Central memory CD4-positive, alpha-beta T cell (primary cell): ENCODE results near the gene DNAI2.

Source experiments
- DNase-seq: peaks from one replicate; pipeline ENCODE4 v3.0.0; 2022
- total RNA-seq, 3 experiments: gene quantifications; one replicate each; lab custom pipeline; 2026; lab: John Stamatoyannopoulos, UW

The DNAI2 gene
- total RNA-seq: 0.21 to 4.6 (median 4.2) reads per million in 3 experiments

GRCh38 chr17:74274060-74274708 is at the start of gene DNAI2:
Gene DNAI2 (plus strand): TSS chr17:74274234. CDS start chr17:74281818, 7,584 bp downstream.
- DNase-seq: peak; percentile 27

- DNase-seq: no peak
Observed at GRCh38 chr17:74224959-74225725, 48.9 kb upstream of the DNAI2 start.

- no peak for DNase-seq
Observed at GRCh38 chr17:74226252-74226651, 47.8 kb upstream of the DNAI2 start.

GRCh38 chr17:74227271-74228080 is 46.6 kb upstream of the DNAI2 start:
- DNase-seq: no peak

GRCh38 chr17:74228306-74228978 is 45.6 kb upstream of the DNAI2 start:
- no peak for DNase-seq

GRCh38 chr17:74230896-74231295 is 43.1 kb upstream of the DNAI2 start:
- no peak for DNase-seq

- no peak for DNase-seq
Observed at GRCh38 chr17:74231928-74232907, 41.8 kb upstream of the DNAI2 start.

GRCh38 chr17:74233937-74234336 is 40.1 kb upstream of the DNAI2 start:
- no peak for DNase-seq

GRCh38 chr17:74234486-74234885 is 39.5 kb upstream of the DNAI2 start:
- DNase-seq: no peak

- DNase-seq: no peak
Observed at GRCh38 chr17:74235040-74235581, 38.9 kb upstream of the DNAI2 start.

GRCh38 chr17:74235911-74236371 is 38.1 kb upstream of the DNAI2 start:
- no peak for DNase-seq

GRCh38 chr17:74237321-74237720 is 36.7 kb upstream of the DNAI2 start:
- DNase-seq: no peak

GRCh38 chr17:74239172-74239571 is 34.9 kb upstream of the DNAI2 start:
- no peak for DNase-seq

GRCh38 chr17:74240618-74241205 is 33.3 kb upstream of the DNAI2 start:
- DNase-seq: no peak

- no peak for DNase-seq
Observed at GRCh38 chr17:74241431-74241830, 32.6 kb upstream of the DNAI2 start.

GRCh38 chr17:74241847-74242246 is 32.2 kb upstream of the DNAI2 start:
- DNase-seq: no peak

- DNase-seq: no peak
Observed at GRCh38 chr17:74243013-74243755, 30.9 kb upstream of the DNAI2 start.

GRCh38 chr17:74244128-74244527 is 29.9 kb upstream of the DNAI2 start:
- no peak for DNase-seq

GRCh38 chr17:74244548-74244947 is 29.5 kb upstream of the DNAI2 start:
- DNase-seq: no peak
